ENCODE results near the gene SATB1. TPM values are rescaled to one million over a fixed set of nuclear protein-coding genes. Genes with fewer than 3 reads are reported as not detected.
A peak's percentile ranks its signal among the peaks of the same experiment; 100 is the strongest.

Gene SATB1
- total RNA-seq (2021; fragmentation: NEBNext Ultra II Directional; extraction: Animal tissue kit (Norgen Biotek cat#: 25700)) (28.0 and 28.4 TPM in 2 replicates), polyA plus RNA-seq (2011; rRNA removed) (13.2 and 18.8 TPM in 2 replicates), polyA minus RNA-seq (2011; rRNA and poly(A)+ RNA removed) (103 and 105 TPM in 2 replicates)
- polyA plus RNA-seq (2011; cell fraction: cytosol; rRNA removed) = 18.9 TPM
- 45.8 TPM for polyA plus RNA-seq (2011; cell fraction: nucleus; rRNA removed)
- 17.1 to 37.0 TPM (median 24.4 TPM) in 4 replicates for polyA plus RNA-seq (2012, experiment 1 of 2)
- 1.9 TPM for polyA plus RNA-seq (2012, experiment 2 of 2)
- polyA plus RNA-seq (2013, experiment 1 of 2) = 29.0 TPM
- 28.8 TPM for polyA plus RNA-seq (2013, experiment 2 of 2)
- polyA minus RNA-seq (2011; cell fraction: cytosol; rRNA and poly(A)+ RNA removed) = 24.1 TPM
- polyA minus RNA-seq (2011; cell fraction: nucleus; rRNA and poly(A)+ RNA removed) = 108 TPM
- long read RNA-seq, experiment 1, full-length matches to known transcripts = 1 of 11 reads
- long read RNA-seq, experiment 1, partial matches to known transcripts = 3 of 11 reads
- long read RNA-seq, experiment 1, other reads (novel, unspliced or antisense) = 7 of 11 reads
- long read RNA-seq, experiment 2, full-length matches to known transcripts = 1 of 1 reads
- long read RNA-seq, experiment 2, partial matches to known transcripts = 0 of 1 reads
- long read RNA-seq, experiment 2, other reads (novel, unspliced or antisense) = 0 of 1 reads

DNA sequence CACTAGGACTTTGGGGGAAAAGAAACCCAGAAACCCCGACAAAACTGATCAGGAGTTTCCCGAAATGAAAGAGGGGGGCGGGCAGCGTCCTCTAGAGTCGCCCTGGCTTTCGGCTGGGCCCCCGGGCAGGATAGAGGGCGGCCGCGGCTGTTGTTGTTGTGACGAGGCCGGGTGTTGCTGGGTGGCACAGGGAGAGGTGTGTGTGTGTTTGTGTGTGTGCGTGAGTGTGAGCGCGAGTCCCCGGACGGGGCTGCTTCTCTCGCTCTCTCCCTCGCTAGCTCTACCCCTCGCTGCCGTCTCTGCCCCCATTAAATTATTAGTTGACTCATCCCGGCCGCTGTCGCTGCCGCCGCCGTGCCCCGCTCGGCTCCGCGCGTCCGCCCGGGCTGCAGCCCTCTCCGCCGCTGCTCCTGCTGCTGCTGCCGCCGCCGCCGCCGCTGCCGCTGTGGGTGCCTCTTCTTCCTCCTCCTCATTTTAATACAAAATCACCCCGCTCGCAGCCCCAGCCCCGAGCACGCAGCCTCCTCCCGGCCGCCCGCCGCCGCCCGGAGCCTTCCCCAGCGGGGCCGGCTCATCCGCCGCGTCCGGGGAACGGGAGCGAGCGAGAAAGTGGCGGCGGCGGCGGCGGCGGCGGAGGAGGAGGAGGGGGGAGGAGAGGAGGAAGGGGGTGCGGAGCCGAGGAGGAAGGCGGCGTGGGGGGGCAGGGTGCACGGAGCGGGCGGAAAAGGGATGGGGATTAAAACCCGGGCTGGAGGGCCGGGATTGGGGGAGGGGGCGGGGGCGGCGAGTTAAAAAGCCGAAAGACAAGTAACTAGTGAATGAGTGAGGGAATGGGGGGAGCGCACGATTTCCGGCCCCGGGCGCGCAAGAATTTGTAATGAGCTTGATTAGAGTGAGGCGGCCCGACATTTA lies at the start of gene SATB1:
SATB1 (minus strand) TSS at position 611 of the 912 bp plus-strand sequence. CDS start 4,372 bp downstream, outside the sequence.
- Histone ChIP-seq H3K4me2 (ENCODE audit: insufficient read depth in 1 of 2, low read depth in 2 of 2, low read length in 2 of 2) (peak within 1 kb of the TSS; percentile 93 to 97), H4K5ac (ENCODE audit: insufficient read length, low read depth, low read length) (peak within 1 kb of the TSS; percentile 77), H3K9ac (replicated peaks in 1 of 4; ENCODE audit: extremely low read depth in 1 of 4, low read depth in 3 of 4, low read length in 3 of 4) (peak within 1 kb of the TSS; percentile 56 to 81 (median 72)), H2BK12ac (ENCODE audit: low read depth, low read length) (peak within 1 kb of the TSS; percentile 78; the same call in 1 of the 2 replicates), H2BK5ac (ENCODE audit: low read depth, low read length) (peak within 1 kb of the TSS; percentile 80; the same call in 1 of the 2 replicates), H3K9me3 (ENCODE audit: insufficient read depth in 2 of 2, low read depth in 1 of 2, low read length in 1 of 2) (no peaks in the 10 kb centered on the region), H3K79me2 (ENCODE audit: control insufficient read depth in 1 of 2, insufficient read depth in 2 of 2, low read length in 2 of 2) (peaks cover 0 to 14% of the 10 kb centered on the region in 2 experiments; a peak in 2 of 4 replicates), H2AK5ac (ENCODE audit: low read depth, low read length) (no peak within 1 kb of the TSS), H3K4me3 (ENCODE audit: extremely low read depth in 1 of 4, insufficient read depth in 2 of 4, low read depth in 3 of 4, low read length in 4 of 4) (peak within 1 kb of the TSS; percentile 88 to 99 (median 91)), H3K4me1 (replicated peaks in 1 of 4; ENCODE audit: control insufficient read depth in 3 of 4, insufficient read depth in 4 of 4, low read length in 3 of 4) (peaks cover 0 to 10% (median 3%) of the 10 kb centered on the region in 4 experiments; a peak in 3 of 7 replicates), H4K91ac (replicated peaks; ENCODE audit: insufficient read length, low read length) (peak within 1 kb of the TSS; percentile 77), H2BK15ac (ENCODE audit: low read length) (peak within 1 kb of the TSS; percentile 40; the same call in 1 of the 2 replicates), H3K27ac (ENCODE audit: low read depth, low read length) (no peak within 1 kb of the TSS; the same call in 1 of the 2 replicates), H4K20me1 (replicated peaks in 1 of 2; ENCODE audit: control insufficient read depth in 1 of 2, insufficient read depth in 2 of 2, low read length in 2 of 2) (no peaks in the 10 kb centered on the region), H3K27me3 (replicated peaks in 1 of 4; ENCODE audit: control insufficient read depth in 3 of 4, extremely low read depth in 1 of 4, insufficient read depth in 3 of 4, low read length in 3 of 4) (no peaks in the 10 kb centered on the region), H3K23me2 (ENCODE audit: low read depth, low read length) (peaks cover 12% of the 10 kb centered on the region; the same call in 1 of the 2 replicates), H3K18ac (ENCODE audit: extremely low read depth, low read length) (peak within 1 kb of the TSS; percentile 95), H2BK20ac (ENCODE audit: low read length) (no peak within 1 kb of the TSS), H4K8ac (ENCODE audit: extremely low read depth, insufficient read depth, low read length) (peak within 1 kb of the TSS; percentile 73), H3K36me3 (ENCODE audit: control insufficient read depth in 2 of 4, insufficient read depth in 4 of 4, low read length in 3 of 4) (peaks cover 0 to 7% (median 0%) of the 10 kb centered on the region in 4 experiments; a peak in 2 of 8 replicates), H3K79me1 (ENCODE audit: low read depth, low read length) (no peaks in the 10 kb centered on the region), H3K56ac (replicated peaks; ENCODE audit: insufficient read length, low read depth, low read length) (peak within 1 kb of the TSS; percentile 85), H2AFZ (ENCODE audit: low read length) (peak within 1 kb of the TSS; percentile 97), H3K4ac (replicated peaks; ENCODE audit: insufficient read length, low read depth, low read length) (no peak within 1 kb of the TSS), H3K23ac (ENCODE audit: insufficient read length) (no peak within 1 kb of the TSS), H2BK120ac (replicated peaks; ENCODE audit: low read depth, low read length) (no peak within 1 kb of the TSS), H3K14ac (ENCODE audit: insufficient read length) (no peak within 1 kb of the TSS)
- no peak for FAIRE-seq
- POLR2A ChIA-PET (ENCODE audit: partially characterized antibody) = interaction anchor here (0.7 to 1.2 kb wide), 4 partner anchors 11 to 478 kb away, joined by 3 to 6 read pairs (median 3); no protein-coding TSS in a partner anchor
- WGBS, 2 experiments (ENCODE audit: extremely low coverage in 1 of 2, insufficient coverage in 1 of 2, insufficient read length in 1 of 2, insufficient replicate concordance in 2 of 2, low coverage in 1 of 2, low lambda C conversion rate in 2 of 2, missing lambda C conversion rate in 1 of 2) = 2% methylated on average over 39 of the region's 89 CpGs; no CpG with 5 or more reads in 1 of the 2 experiments
- DNase-seq (ENCODE audit: low read depth in 1 of 2, low spot score in 2 of 2) = peak in 1 of 2 experiments; percentile 87
- CTCF ChIA-PET (ENCODE audit: partially characterized antibody) = interaction anchor here (1.2 kb wide), 1 partner anchor 20 kb away, joined by 3 read pairs; no protein-coding TSS in a partner anchor
- TF ChIP-seq POLR2A (IDR thresholded peaks at IDR 0.05; ENCODE audit: control extremely low read depth in 1 of 2, low read depth in 2 of 2, low read length in 2 of 2) = 0 out of 3 replicates have a peak, but pooled peaks of 1 of the 2 experiments have one; percentile 18
- no peak for TF ChIP-seq EP300 (IDR thresholded peaks at IDR 0.05; ENCODE audit: borderline replicate concordance in 1 of 2, low read depth in 2 of 2, low read length in 2 of 2)
- TF ChIP-seq, protein P1, sequence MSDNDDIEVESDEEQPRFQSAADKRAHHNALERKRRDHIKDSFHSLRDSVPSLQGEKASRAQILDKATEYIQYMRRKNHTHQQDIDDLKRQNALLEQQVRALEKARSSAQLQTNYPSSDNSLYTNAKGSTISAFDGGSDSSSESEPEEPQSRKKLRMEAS (IDR thresholded peaks at IDR 0.05) = 0 out of 2 replicates have a peak, but pooled peaks have one; percentile 3
- TF ChIP-seq PHF8 (conservative IDR thresholded peaks at IDR 0.05; ENCODE audit: low read depth, low read length) = peak; percentile 50
- peak; percentile 17; the same call in 1 of the 2 replicates for TF ChIP-seq TAF1 (IDR thresholded peaks at IDR 0.05; ENCODE audit: low read depth, low read length)
- TF ChIP-seq EGR1 (IDR thresholded peaks at IDR 0.05; ENCODE audit: borderline replicate concordance, low read depth, low read length) = peak; percentile 45

Measured in H1 (cell line).